Effector CD8-positive, alpha-beta T cell (primary cell): ENCODE data around the gene VSIG10L.

Experiments used
- DNase-seq: peaks from one replicate; lab custom pipeline; 2025; lab: John Stamatoyannopoulos, UW

VSIG10L gene

DNA sequence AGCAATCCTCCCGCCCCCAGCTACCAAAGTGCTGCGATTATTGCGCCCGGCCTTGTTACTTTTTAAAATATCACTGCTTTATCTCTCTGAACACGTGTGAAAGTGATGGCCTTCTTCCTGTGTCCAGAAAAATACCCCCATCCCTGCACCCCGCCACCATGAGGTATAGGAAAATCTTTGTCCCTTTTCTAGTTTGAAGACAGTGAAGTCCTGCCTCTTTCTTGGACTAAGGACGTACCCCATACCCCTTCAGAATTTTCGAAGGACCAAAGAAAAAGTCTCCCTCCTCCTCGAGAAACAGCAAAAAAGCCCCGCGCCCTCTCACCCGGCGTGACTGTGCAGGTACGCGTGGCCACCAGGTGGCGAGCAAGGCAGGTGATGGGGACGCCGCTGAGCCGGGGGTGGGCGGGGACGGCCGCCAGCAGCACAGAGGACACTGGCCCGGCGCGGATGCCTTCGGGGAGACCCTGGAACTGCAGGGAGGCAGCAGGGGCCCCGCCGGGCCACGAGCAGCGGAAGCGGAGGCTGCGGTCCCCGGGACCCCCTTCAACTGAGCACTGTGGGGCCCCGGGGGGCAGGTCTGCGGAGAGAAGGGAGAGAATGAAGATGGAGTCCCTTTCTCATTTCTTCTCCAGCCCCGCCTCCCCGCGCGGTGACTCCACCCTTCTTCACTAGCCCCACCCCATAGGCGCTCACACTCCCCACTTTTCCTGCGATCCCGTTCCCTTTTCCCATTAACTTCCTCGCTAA, 3.2 kb downstream of the VSIG10L start:
- peak; percentile 70 for DNase-seq

DNA sequence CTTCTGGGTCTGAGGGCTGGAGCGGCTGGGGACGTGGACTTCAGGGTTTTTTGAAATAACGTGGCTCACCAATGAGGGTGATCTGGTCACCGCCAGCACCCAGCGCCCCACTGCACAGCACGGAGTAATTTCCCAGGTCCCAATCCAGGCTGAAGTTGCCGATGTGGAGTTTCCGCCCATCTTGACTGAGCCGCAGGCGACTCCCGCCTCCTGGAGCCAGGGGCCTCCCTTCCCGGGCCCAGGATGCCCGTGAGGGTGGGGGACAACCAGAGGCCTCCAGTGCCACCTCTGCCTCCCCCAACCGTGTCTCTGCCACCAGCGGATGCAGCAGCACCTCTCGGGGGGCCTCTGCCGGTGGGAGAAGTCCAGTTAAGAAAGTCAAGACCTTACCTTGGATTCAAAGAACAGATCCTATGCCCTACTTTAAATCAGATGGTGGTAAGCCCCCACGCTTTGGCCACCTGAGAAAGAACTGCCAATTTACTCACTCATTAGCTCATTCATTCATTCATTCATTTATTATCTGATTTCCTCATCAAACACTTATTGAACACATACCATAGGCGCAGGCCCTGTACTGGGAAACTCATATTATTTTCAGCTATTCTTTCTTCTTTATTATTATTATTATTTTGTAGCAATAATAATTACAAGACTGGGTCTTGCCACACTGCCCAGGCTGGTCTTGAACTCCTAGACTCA, 3.9 kb downstream of the VSIG10L start:
- DNase-seq = no peak

DNA sequence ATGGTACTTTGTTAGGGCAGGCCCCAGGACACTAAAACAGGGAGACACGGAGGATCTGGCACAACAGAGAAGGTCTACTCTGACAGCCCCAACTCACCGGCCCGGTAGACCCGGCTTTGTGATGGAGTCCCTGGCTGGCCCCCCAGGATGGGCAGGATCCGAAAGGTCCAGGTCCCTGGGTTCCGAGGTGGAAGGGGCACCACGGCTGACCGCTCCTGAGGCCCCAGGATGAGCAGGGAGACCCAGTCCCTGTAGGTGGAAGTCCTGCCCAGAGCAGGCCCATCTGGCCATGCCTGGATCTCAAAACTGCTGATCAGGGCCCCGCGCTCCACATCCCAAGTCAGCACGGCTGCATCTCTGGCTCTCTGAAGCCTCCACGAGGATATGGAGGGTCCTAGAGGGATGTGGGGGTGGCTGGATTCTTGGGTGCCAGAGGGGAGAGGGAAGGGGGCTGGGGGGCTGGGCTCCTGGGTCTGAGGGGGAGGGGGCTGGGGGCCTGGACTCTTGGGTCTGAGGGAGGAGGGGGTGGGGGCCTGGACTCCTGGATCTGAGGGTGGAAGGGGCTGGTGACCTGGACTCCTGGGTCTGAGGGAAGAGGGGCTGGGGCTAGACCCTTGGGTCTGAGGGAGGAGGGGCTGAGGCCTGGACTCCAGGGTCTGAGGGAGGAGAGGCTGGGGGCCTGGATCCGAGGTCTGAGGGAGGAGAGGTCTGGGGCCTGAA, 4.6 kb downstream of the VSIG10L start:
- DNase-seq = no peak

DNA sequence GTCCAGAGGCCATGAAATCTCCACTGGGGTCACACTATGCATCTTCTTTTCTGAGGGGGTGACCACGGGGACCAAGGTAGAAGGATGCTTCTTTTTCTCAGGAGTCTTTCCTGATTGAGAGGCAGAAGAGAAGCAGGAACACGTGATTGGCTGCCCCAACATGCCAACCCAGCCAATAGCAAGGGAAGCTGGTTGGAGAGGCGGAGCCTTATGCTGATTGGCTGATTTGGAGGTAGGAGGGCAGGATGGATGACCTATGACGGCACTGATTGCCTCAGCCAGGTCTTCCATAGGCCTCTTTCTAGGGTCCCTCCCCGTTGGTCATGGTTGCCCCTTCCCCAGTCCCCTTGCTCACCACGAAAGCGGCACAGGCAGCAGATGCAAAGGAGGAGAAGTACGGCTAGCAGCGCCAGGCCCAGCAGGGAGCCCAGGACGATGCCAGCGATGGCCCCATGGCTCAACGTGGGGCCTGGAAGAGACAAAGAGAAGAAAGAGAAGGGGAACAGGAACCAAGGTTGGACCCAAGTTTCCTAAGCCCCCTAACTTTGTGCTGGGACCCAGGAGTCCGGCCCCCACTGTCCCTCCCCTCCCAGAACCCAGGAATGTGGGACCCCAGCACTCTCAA, 8.0 kb downstream of the VSIG10L start:
- DNase-seq = no peak

DNA sequence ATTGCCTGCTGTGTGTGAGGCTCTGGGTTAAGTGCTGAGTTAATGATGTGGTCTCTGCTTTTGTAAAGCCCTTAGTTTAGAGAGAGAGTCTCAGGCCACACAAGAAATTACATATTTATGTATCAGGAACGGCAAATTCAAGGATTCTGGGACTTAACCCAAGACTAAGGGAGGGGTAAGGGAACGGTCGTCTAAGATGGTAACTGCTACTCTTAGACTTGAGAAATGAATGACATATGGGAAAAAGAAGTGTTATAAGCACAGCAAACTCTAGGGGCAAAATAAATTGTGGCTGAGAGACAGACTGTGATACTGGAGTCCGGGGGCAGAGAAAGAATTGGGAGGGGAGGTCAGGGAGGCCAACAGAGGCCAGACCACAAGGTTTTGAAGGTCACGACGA, 10.2 kb downstream of the VSIG10L start:
- DNase-seq = no peak

DNA sequence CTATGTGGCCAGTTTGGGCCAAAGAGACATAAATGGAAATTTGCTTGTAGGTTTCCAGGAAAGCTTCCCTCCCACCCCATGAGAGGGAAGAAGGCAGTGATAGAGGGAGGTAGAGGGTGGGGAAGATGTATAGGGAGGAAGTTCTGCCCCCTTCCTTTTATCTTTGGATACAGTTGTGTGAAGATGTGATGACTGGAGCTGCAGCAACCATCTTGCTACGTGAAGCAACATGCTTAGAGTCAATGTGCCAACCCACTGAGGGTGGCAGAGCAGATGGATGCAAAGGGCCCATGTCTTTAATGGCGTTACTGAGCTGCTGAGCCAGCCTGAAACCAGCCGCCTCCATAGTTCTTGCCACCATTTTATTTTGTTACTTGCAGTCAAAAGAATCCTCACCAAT, 10.7 kb downstream of the VSIG10L start:
- DNase-seq = no peak

DNA sequence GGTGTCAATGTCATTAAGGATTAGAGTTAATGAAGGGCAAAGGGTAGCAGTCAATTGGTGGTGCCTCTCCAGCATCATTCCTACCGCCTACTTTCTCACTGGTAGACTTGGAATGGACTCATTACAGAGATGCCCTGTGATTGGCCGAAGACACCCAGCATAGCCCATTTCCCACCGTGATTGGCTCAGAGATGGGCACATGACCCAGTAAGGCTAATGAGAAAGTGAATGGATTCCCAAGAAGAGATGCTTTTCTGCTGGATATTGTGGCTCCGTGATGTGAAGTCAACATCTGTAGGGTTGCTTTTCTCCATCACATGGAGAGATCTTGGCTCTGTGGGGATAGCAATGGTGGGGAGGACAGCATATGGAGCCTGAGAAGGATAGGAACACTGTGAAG, 11.6 kb downstream of the VSIG10L start:
- DNase-seq = no peak

DNA sequence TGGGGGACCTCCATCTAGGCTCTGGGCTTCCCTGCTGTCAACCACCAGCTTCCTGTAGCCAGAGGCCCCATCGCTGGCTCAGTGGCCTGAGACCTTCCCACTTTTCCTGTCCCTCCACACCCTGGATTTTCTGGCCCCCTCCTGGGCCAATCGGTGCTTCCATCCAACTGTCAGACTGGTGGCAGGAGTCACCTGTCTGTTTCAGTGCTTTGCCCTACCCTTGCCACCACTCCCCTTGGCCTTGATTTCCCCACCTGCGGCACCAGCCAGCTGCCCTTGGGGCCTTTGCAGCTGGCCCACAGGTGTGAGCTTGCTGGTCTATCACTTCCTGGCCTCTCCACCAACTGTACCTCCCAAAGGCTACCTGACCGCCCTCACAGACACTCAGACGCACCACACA, 12.5 kb downstream of the VSIG10L start:
- no peak for DNase-seq

DNA sequence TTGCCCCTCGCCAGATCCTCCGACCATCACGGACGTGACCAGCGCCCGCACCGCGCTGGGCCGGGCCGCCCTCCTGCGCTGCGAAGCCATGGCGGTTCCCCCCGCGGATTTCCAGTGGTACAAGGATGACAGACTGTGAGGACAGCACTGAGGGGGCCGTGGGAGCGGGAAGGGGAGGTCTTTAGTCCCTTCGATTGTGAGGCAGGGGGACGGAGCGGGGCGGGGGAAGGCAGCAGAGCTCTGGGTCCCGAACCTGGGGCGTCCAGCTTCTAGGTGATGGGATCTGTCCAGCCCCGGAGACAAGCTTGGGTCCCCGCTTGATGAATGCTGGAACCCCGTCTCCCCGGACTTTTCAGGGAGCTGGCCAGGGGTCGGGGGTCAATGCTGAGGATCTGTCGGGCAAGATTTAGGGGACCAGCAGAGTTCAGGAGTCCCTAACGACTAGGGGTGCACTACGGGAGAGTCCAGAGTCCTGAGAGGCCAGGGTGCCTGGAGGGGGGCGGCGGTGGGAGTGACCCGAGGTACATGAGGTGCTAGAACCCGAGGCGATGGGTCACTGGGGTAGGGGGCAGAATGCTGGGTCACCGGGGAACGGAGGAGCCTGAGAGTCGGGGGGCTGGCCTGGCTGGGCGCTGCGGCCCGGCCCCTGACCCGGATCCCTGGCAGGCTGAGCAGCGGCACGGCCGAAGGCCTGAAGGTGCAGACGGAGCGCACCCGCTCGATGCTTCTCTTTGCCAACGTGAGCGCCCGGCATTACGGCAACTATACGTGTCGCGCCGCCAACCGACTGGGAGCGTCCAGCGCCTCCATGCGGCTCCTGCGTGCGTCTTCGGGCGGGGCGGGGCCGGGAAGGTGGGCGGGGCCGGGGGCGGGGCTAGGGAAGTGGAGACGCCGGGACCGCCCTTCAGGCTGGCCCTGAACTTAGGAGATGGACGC, 14.6 kb downstream of the VSIG10L start:
- DNase-seq = peak; percentile 24

DNA sequence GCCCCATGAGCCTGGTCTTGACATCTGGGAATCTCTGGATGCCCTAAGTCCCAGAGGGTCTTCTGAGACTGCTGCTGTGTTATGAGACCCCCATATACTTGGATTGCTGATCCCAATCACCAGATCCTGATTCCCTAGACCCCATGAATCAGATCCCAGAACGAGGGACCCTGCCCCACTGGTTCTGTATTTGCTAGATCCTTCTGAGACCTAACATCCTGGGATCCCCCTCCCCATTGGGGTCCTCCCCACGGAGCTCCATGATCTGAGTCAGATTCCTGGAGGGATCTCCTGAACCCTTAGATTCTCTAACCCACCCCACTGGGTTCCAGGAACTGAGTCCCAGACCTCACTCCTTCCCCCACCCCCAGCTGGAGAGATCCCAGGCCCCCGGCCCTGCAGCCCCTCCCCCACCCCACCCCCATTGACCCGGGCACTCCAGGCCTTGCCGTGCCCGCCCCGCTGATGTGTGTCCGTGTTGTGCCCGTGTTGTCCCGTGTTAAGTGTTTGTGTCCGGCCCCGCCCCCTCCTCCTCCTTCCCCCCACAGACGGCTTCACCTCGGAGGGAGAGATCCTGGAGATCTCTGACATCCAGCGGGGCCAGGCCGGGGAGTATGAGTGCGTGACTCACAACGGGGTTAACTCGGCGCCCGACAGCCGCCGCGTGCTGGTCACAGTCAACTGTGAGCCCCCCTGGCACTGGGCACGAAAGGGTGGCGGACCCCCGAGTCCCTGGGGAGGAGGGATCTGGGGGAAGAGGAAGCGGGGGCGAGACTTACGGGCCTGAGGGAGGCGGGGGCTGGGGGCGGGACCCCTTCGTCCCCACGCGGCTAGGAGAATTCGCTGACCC, 15.5 kb downstream of the VSIG10L start:
- DNase-seq = no peak

DNA sequence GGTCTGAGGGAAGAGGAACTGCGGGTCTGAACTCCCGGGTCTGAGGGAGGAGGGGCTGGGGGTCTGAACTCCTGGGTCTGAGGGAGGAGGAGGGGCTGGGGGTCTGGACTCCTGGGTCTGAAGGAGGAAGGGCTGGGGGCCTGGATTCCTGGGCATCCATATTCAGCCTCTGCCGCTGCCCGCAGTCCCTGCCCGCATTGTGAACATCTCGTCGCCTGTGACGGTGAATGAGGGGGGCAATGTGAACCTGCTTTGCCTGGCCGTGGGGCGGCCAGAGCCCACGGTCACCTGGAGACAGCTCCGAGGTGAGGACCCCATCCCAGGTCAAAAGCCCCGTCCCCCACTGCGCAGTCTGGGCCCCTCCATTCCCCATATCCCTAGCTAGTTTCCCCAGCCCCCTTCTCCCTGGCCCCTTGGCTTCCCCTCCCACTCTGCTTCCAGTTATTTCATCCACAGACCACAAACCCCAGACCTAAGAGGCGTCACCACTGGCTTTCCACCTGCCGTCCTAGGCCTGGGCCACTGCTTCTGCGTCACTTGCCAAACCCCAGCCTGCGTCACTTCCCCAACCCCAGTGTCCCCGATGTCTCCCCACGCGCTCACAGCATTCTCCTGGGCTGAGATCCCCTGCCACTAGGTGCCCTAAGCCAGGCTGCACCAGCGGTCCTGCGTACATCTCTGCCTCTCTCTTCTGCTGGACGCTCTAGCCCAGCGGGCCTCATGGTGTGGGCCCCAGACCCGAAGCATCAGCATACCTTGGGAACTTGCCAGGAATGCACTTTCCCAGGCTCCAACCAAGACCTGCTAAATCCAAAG, 16.6 kb downstream of the VSIG10L start:
- DNase-seq = no peak

DNA sequence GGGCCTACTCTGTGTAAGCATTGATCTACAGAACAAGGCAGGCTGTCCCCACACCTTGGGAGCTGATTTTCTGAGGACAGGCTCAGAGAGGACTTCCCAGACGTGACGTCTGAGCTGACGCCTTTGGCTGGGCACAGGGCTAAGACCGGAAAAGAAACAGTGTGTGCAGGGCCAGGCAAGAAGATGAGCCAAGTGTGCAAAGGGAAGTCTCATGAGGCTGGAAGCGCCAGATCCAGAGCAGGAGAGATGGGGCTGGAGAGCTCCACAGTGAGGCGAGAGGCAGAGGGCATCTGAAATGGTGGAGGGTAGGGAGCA, 17.8 kb downstream of the VSIG10L start:
- no peak for DNase-seq

DNA sequence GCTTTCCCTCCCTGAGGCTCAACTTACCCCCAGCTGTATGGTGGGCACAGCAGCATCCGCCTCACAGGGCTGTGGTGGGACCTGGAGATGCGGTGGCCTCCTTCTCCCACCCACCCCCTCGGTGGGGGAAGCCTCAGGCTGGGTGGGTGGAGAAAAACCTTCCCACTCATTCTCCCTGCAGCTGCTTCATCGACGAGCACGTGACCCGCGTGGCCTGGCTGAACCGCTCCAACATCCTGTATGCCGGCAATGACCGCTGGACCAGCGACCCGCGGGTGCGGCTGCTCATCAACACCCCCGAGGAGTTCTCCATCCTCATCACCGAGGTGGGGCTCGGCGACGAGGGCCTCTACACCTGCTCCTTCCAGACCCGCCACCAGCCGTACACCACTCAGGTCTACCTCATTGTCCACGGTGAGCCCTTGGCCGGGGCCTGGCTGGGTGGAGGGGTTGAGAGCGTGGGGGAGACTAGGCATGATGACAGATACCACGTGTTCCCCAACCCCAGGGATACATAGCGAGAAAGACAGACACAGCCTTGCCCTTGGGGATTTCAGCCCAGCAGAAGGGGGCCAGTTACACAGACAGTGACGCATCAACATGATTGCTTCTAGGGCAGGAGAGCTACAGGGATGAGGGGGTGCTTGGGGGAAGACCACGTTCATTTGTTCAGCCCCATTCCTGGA, 18.3 kb downstream of the VSIG10L start:
- DNase-seq = no peak

DNA sequence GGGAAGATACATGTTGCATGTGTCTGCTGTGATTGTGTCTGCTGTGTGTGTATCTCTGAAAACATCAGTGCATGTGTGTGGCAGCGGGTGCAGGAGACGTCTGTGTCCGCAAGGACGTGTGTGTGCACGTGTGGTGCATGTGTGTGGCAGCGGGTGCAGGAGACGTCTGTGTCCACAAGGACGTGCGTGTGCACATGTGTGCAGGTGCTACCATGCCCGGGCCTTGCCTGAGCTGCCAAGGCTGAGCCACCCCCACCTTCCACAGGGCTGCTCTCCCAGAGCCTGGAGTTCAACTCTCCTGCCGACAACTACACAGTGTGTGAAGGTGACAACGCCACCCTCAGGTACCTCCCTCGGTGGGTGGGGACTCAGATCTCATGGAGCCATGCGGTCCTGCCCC, 20.1 kb downstream of the VSIG10L start:
- DNase-seq = no peak

DNA sequence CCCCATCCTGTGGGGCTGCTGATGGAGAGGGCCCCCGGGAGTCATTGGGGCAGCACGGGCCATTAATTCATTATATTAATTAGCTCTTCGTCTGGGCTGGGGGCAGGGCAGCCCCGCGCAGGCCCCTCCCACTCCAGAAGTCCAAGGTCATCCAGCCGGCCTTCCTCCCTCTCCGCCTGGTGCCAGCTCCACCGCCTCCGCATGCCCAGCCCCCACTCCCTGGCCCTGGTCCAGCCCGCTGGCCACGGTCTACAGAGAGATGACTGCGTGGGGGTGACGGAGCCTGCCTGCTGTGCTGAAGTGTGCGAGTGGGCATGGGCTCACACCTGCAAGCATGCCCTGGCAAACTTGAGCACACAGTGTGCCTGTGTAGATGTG, 21.7 kb downstream of the VSIG10L start:
- no peak for DNase-seq

DNA sequence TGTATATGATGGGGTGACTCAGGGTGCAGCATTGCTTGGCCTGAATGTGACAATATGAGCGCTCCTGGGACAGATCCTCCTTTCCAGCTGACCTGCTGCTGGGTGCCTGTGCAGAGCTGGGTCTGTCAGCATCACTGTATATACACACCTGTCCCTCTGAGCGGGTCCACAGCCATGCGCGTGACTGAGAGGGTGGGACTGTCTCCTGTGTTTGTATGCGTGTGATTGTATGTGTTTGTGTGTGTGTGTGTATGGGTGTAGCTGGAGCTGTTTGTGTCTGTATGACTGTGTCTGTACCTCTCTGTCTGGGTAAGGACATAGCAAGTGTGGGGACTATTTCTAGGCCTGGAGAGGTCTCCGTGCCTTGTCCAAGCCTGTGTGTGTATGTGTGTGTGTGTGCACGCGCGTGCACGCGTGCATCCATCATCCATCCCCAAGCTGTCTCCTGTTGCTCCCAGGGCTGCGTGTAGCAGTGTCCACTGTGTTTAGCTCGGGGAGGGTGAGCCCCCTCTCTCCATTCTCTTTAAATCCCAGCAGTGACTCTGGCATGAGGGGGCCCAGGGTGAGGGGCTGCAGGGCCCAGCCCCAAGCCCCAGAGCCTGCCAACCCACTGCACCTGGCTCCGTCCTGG, 22.2 kb downstream of the VSIG10L start:
- no peak for DNase-seq

DNA sequence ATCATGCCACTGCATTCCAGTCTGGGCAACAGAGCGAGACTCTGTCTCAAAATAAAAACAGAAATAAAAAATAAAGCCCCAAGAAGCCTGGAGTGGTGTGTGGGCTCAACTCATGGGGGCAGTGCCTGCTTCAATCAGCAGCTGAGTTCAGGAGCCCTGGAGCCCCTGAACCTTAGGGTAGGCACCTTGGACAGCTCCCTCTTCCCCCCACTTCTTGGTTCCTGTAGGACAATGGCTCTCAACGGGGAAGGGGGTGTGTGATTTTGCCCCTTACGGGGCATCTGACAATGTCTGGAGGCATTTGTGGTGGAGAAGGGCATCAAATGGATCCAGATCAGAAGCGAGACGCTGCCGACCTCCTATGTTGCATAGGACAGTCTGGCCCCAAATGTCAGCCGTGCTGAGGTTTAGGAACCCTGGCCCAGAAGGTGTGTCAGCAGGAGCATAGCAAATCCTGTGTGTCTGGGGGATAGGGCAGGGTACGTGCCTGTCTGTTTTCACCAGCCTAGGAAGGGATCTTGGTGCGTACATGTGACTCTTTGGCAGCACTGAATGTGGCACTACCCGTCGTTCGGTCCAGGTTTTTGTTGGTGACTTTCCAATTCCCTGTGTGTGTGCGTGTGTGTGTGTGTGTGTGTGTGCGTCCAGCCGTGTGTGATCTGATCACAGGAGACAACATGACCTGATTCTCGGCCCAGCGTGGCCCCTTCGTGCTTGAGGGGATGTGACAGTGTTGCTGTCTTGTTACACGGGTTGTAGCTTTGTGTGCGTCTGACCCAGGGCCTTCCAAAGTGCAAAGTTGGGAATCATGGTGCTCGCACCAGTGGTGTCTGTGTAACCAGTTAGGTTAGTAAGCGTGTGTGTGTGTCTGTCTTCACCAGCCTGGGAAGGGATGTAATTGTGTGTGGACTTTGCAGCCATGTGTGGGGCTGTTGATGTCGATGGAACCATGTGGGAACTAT, 23.0 kb downstream of the VSIG10L start:
- DNase-seq = no peak

DNA sequence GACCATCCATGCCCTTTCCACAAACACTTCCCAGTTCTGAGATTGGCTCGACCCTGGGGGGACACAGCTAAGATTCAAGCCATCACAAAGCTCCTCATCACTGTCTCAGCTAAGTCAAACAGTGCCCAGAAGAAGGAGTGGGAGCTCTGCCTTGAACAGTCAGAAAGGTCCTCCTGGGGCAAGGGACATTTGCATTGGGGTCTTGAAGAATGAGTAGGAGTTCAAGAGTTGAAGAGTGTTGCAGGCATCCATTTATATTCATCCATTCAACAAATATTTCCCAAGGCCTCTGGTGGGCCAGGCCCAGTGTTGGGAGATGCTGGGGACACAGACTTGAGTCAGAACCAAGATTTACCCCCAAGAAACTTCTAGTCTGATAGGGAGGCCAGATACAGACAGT, 24.0 kb downstream of the VSIG10L start:
- DNase-seq = no peak
